GM19467 (cell line): ENCODE results near the gene APC.
"Not testable (repeated sequence)": the region's sequence is repeated elsewhere in the genome, so short reads cannot be mapped to it uniquely, and the experiment has no call there.

Experiments
- ATAC-seq: cut with Tn5 transposase; IDR thresholded peaks from one replicate; pipeline ENCODE4 v1.9.1; 2021; ENCODE audit warnings: mild to moderate bottlenecking, moderate library complexity; ENCODE audit not compliant: unreplicated experiment

APC gene

GRCh38 chr5:112848116-112848811 lies 110.6 kb downstream of the APC start:
- ATAC-seq, result peak; percentile 100

GRCh38 chr5:112849912-112850311 lies 112.2 kb downstream of the APC start:
- ATAC-seq, result no peak

DNA sequence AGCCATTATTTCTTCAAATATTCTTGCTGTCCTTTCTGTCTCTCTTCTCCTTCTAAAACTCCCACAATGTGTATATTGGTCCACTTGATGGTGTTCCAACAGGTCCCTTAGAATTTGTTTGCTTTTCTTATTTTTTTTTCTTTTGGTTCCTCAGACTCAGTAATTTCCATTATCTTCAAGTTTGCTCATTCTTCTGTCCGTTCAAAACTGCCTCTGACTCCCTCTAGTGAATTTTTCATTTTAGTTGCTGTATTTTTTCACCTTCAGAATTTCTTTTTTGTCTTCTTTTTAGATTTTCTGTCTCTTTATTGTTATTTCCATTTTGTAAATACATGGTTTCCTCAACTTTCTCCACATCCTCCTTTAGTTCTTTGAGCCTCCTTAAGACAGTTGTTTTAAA lies 117.0 kb downstream of the APC start:
- no peak for ATAC-seq

DNA sequence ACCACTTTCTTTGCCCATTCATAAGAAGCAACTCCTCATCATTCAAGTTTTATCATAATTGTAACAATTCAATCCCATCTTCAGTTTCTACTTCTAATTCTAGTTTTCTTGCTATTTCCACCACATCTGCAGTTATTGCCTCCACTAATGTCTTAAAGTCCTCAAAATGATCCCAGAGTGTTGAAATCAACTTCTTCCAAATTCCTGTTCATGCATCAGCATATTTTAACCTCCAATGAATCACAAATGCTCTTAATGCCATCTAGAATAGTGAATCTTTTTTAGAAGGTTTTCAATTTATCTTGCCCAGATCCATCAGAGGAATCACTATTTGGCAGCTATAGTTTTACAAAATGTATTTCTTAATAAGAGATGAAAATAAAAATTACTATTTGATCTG lies 120.2 kb downstream of the APC start:
- no peak for ATAC-seq

DNA sequence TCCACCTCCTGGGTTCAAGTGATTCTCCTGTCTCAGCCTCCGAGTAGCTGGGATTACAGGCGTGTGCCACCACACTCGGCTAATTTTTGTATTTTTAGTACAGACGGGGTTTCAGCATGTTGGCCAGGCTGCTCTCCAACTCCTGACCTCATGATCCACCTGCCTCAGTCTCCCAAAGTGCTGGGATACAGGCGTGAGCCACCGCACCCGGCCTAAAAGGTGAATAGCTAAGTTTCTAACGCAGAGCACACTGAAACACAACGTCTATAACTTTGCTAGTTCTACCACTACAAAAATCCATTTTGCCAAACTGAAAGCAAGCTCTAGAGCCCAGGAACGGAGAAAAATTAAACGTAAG lies 122.9 kb downstream of the APC start:
- ATAC-seq, result not testable (repeated sequence)

DNA sequence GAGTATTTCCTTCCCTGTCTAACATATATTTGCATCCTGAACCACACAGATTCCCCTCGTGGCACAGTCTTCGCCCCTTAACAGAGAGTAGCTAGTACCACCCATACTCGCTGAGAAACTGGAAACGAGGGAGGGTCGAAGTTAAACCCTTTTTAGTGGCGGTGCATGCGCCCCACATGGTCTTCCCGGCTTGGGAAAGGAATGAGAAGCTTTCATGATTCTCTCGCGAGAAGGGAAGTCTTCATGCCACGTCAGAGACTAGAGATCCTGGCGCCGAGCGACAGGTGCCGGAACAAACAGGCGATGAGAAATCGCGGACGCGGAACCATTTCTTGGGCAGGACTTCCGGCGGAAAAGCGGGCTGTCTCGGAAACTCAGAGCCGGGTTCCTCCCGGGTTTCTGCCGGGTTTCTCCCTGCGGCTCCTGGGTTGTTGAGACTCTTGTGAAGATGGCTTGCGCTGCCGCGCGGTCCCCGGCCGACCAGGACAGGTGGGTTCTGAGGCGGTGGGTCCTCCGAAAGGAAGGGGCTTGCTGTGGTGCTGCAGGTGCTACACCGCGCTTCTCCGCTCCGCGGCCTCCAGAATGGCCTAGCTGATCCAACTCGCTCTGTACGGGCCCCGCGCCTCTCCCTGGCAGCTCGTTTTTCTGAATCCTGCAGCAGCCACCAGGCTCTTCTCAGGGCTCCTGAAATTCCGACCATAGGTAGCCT lies 123.4 kb downstream of the APC start, which contains the start of gene SRP19:
Gene SRP19 (plus strand): TSS at position 359 of the 709 bp plus-strand sequence. CDS start 90 bp downstream, at position 449.
- peak; percentile 99 for ATAC-seq

DNA sequence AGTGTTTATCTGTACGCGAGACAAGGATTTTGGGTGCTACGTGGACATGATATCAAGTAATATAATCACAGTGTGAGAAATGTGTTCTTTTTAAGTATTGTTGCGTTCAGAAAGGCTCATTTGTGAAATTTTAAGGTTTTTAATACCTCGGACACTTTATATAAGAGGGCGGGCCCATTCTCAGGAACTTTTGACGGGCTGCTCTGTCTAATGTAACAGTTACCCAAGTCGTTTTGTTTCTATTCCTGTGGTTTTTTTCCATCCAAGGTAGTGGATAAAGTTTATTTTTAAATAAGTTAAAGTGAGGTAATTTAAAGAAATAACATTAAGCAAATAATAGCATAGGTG lies 123.9 kb downstream of the APC start:
- ATAC-seq, result no peak

- no peak for ATAC-seq
These were observed 124.4 kb downstream of the APC start for GRCh38 chr5:112862085-112862484.

DNA sequence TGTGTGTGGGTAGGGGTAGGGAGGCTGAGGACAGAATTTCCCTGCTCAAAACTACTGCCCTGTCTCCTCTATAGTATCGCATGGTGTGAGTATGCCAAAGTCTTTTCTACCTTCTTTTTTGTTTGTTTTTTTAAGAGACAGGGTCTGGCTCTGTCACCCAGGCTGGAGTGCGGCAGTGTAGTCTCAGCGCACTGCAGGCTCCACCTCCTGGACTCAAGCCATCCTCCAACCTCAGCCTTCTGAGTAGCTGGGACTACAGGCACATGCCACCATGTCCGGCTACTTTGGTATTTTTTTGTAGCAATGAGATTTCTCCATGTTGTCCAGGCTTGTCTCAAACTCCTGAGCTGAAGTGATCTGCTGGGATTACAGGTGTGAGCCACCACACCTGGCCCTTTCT lies 125.9 kb downstream of the APC start:
- ATAC-seq, result no peak

DNA sequence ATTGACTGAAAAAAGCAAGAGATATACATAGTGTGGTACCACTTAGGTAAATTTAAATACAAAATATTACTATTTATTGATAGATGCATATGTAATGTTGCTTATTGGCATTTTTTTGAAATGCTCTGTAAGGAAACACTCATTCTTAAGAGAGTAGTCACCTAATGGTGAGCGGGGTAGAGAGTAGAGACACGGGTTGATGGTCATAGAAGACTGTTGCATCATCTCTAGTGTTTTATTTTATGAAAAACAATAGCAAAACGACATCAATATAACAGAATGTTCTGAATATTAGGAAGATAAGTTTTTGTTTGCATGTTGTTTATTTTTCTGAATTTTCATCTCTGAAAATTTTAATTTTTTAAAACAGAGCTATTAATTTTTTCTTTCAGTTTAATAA lies 127.4 kb downstream of the APC start:
- no peak for ATAC-seq

GRCh38 chr5:112866739-112867138 lies 129.1 kb downstream of the APC start:
- no peak for ATAC-seq

GRCh38 chr5:112867411-112867810 lies 129.7 kb downstream of the APC start:
- ATAC-seq, result no peak

- ATAC-seq, result peak; percentile 58
These were observed 132.3 kb downstream of the APC start for GRCh38 chr5:112869948-112870347.

GRCh38 chr5:112870966-112871365 lies 133.3 kb downstream of the APC start:
- ATAC-seq, result no peak

- no peak for ATAC-seq
These were observed 138.7 kb downstream of the APC start for GRCh38 chr5:112876362-112876761.

- ATAC-seq, result no peak
These were observed 140.4 kb downstream of the APC start for GRCh38 chr5:112878101-112878500.

DNA sequence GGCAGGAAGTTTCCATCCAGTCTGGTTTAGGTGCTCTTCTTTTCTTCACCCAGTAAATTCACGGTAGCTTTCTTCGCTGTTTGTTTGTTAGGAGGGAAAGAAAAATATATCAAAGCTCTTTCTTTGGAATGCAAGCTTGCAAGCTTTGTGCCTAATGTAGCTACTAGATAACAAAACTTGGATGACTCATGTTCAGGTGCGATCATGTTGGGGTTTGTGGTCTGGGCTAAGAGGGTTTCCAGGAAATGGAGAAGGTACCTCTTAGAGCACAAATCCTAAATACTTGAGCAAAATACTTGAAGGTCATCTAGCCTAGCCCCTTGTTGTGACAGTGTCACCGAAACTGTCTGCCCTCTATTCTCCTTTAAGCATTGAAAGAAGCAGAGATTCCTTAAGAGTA lies 141.1 kb downstream of the APC start:
- no peak for ATAC-seq

DNA sequence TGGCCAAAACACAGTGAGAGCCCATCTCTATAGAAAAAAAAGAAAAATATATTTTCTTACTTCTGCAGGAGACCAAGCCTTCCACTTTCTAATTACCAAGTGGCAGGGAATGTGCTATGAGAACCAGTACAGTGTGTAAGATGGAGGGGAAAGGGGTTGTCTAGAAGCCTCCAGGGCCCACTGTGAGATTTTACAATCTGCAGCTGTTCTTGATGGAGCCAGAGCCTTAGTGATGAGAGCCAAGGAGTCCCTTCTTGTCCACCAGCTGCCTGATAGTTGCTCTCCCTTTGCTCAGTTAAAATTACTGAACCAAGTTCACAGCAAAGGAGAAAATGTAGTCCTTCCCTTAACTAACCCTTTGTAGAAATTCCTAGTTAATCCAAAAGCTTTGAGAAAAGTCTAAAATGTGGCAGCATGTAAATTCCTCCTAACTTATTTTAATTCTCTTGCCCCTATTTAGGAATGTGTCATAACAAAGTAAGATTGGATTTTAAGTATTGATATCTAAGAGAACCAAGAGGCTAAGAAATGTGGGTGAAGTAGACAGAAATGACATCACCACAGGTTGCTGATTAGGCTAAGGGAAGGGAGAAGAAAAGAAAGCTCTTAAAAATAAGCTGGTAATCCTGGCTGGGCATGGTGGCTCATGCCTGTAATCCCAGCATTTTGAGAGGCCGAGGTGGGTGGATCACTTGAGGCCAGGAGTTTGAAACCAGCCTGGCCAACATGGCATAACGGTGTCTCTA lies 142.7 kb downstream of the APC start:
- ATAC-seq, result no peak

- ATAC-seq, result no peak
These were observed 145.5 kb downstream of the APC start for GRCh38 chr5:112883192-112883591.

DNA sequence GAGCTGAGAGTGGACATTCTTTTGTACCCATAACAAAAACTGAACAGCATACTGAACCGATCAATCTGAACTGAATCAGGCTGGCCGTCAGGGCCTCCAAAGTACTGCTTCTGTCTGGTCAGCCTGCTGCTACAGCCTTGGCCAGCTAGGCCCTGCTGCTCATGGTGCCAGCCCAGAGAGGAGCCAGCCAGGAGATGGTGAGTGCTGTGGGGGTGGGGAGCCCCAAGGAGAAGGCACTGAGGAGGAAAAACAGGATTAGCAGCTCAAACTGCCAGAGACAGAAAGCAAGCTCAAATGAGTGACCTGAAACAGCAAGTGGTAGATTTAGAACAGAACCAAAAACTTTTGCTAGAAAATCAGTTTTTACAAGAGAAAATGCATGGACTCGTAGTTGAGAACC lies 147.3 kb downstream of the APC start:
- no peak for ATAC-seq

- ATAC-seq, result no peak
These were observed 149.3 kb downstream of the APC start for GRCh38 chr5:112886975-112887374.

DNA sequence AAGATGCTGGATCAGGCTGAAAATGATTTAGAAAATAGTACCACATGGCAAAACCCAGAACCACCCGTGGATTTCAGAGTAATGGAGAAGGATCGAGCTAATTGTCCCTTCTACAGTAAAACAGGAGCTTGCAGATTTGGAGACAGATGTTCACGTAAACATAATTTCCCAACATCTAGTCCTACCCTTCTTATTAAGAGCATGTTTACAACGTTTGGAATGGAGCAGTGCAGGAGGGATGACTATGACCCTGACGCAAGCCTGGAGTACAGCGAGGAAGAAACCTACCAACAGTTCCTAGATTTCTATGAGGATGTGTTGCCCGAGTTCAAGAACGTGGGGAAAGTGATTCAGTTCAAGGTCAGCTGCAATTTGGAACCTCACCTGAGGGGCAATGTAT lies 154.4 kb downstream of the APC start:
- ATAC-seq, result not testable (repeated sequence)
